ENCODE data around the gene EBF4.

Gene EBF4

GRCh38 chr20:2745936-2746635, 53.5 kb downstream of the EBF4 start:
- no peak for DNase-seq

GRCh38 chr20:2746636-2747265, 54.2 kb downstream of the EBF4 start:
- no peak for DNase-seq

- no peak for DNase-seq
These were observed 55.2 kb downstream of the EBF4 start for GRCh38 chr20:2747676-2748235.

GRCh38 chr20:2748551-2749342, 56.2 kb downstream of the EBF4 start:
- no peak for DNase-seq

- DNase-seq, result no peak
These were observed 56.9 kb downstream of the EBF4 start for GRCh38 chr20:2749343-2749950.

GRCh38 chr20:2749951-2750490, 57.4 kb downstream of the EBF4 start:
- DNase-seq, result no peak

GRCh38 chr20:2750491-2751251, 58.1 kb downstream of the EBF4 start:
- DNase-seq, result no peak

- no peak for DNase-seq
These were observed 58.8 kb downstream of the EBF4 start for GRCh38 chr20:2751347-2751877.

- peak; percentile 44 for DNase-seq
These were observed 59.4 kb downstream of the EBF4 start for GRCh38 chr20:2751878-2752566.

- DNase-seq, result peak; percentile 45
These were observed 60.2 kb downstream of the EBF4 start for GRCh38 chr20:2752567-2753460.

GRCh38 chr20:2753461-2754040, 61.0 kb downstream of the EBF4 start:
- DNase-seq, result no peak

GRCh38 chr20:2754424-2754823, 61.8 kb downstream of the EBF4 start:
- no peak for DNase-seq

- no peak for DNase-seq
These were observed 63.0 kb downstream of the EBF4 start for GRCh38 chr20:2755451-2756055.

GRCh38 chr20:2756056-2756611, 63.6 kb downstream of the EBF4 start:
- no peak for DNase-seq

GRCh38 chr20:2757001-2757400, 64.4 kb downstream of the EBF4 start:
- DNase-seq, result no peak

GRCh38 chr20:2757969-2758368, 65.4 kb downstream of the EBF4 start:
- no peak for DNase-seq

- DNase-seq, result no peak
These were observed 66.6 kb downstream of the EBF4 start for GRCh38 chr20:2759143-2759542.

GRCh38 chr20:2759603-2760296, 67.2 kb downstream of the EBF4 start:
- DNase-seq, result no peak

Data from central memory CD4-positive, alpha-beta T cell (primary cell).